KMS-11 (cell line): ENCODE measurements around the gene CHCHD6.

Experiments
- H2AFZ ChIP-seq: fragments of 200-600 bp; sonication (generic); 2 replicates; pipeline ENCODE4 v1.6.1; 2016; ENCODE audit warnings: antibody characterized with exemption, mixed run types, low read depth
- H3K27ac ChIP-seq: fragments of 200-600 bp; sonication (generic); 2 replicates; pipeline ENCODE4 v1.6.1; 2016; ENCODE audit warnings: mild to moderate bottlenecking, mixed run types
- H3K27me3 ChIP-seq: fragments of 200-600 bp; sonication (generic); 2 replicates; pipeline ENCODE4 v1.6.1; 2017; ENCODE audit warnings: mild to moderate bottlenecking, low read depth, mixed run types, moderate library complexity; ENCODE audit not compliant: insufficient read depth
- H3K36me3 ChIP-seq: fragments of 200-600 bp; sonication (generic); 2 replicates; pipeline ENCODE4 v1.6.1; 2017; ENCODE audit warnings: mild to moderate bottlenecking, mixed run types; ENCODE audit not compliant: insufficient read depth
- H3K4me1 ChIP-seq: fragments of 200-600 bp; sonication (generic); 2 replicates; pipeline ENCODE4 v1.6.1; 2016; ENCODE audit warnings: mild to moderate bottlenecking, low read depth, mixed run types; ENCODE audit not compliant: poor library complexity, severe bottlenecking
- H3K4me2 ChIP-seq: fragments of 200-600 bp; sonication (generic); 2 replicates; pipeline ENCODE4 v1.7.0; 2016; ENCODE audit warnings: mild to moderate bottlenecking, mixed run types
- H3K4me3 ChIP-seq: fragments of 200-600 bp; sonication (generic); IDR thresholded peaks from 2 replicates; pipeline ENCODE4 v1.6.1; 2017; ENCODE audit warnings: low read depth, low read length, mixed read lengths; ENCODE audit not compliant: insufficient read depth
- H3K79me2 ChIP-seq: fragments of 200-600 bp; sonication (generic); 2 replicates; pipeline ENCODE4 v1.6.1; 2016; ENCODE audit warnings: low read depth, mixed run types; ENCODE audit not compliant: insufficient read depth
- H3K9ac ChIP-seq: fragments of 200-600 bp; sonication (generic); 2 replicates; pipeline ENCODE4 v1.6.1; 2016; ENCODE audit warnings: mild to moderate bottlenecking, mixed run types
- H4K20me1 ChIP-seq: fragments of 200-600 bp; sonication (generic); 2 replicates; pipeline ENCODE4 v1.6.1; 2016; ENCODE audit warnings: mild to moderate bottlenecking, mixed run types; ENCODE audit not compliant: insufficient read depth
- TF ChIP-seq, protein P1 (sequence below): fragments of 200-600 bp; sonication (generic); conservative IDR thresholded peaks from 2 replicates; pipeline ENCODE4 v1.6.1; 2017; ENCODE audit warnings: low read depth, mild to moderate bottlenecking, antibody characterized with exemption, low read length, moderate library complexity, mixed read lengths

CHCHD6 gene

DNA sequence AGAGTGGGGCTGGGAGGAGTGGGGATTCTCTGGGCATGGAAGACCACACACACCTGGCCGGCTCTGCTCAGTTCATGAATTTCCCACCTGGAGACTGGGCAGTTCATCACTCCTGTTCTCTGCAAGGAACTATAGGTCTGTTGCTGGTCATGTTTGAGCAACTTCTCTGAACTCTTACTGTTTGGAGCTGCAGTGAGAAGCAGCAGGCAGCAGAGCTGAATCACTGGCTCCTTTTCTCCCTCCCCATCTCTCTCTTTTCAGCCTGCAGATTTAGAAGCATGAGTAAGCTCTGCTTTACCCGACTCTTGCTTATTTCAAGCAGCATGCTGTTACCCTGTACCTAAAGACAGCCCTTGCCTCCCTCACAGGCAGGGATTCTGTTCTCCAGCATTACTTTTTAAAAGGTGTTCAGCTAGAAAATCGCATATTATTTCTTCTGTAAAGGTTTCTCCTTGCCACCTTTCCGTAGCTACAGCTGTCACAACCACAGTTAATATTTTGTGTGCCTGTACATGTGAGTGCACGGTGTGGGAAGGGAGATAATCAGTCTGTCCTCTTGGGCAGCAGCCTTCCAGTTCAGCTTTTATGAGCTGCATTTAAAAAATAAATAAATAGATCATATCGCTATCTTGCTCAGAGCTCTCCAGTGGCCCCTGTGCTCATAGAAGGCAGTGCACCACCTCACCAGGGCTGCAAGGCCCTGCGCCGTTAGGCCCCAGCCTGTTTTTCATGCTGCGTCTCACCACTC lies 131.6 kb downstream of the CHCHD6 start:
- Histone ChIP-seq H3K9ac (no peak overlapping the region), H3K27me3 (no peaks in the 10 kb centered on the region), H3K36me3 (no peaks in the 10 kb centered on the region), H2AFZ (no peak overlapping the region), H3K27ac (no peak overlapping the region), H3K79me2 (no peaks in the 10 kb centered on the region), H3K4me1 (no peaks in the 10 kb centered on the region), H3K4me2 (no peak overlapping the region), H4K20me1 (no peaks in the 10 kb centered on the region), H3K4me3 (no peak overlapping the region)
- TF ChIP-seq, protein P1, sequence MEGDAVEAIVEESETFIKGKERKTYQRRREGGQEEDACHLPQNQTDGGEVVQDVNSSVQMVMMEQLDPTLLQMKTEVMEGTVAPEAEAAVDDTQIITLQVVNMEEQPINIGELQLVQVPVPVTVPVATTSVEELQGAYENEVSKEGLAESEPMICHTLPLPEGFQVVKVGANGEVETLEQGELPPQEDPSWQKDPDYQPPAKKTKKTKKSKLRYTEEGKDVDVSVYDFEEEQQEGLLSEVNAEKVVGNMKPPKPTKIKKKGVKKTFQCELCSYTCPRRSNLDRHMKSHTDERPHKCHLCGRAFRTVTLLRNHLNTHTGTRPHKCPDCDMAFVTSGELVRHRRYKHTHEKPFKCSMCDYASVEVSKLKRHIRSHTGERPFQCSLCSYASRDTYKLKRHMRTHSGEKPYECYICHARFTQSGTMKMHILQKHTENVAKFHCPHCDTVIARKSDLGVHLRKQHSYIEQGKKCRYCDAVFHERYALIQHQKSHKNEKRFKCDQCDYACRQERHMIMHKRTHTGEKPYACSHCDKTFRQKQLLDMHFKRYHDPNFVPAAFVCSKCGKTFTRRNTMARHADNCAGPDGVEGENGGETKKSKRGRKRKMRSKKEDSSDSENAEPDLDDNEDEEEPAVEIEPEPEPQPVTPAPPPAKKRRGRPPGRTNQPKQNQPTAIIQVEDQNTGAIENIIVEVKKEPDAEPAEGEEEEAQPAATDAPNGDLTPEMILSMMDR: no peak

DNA sequence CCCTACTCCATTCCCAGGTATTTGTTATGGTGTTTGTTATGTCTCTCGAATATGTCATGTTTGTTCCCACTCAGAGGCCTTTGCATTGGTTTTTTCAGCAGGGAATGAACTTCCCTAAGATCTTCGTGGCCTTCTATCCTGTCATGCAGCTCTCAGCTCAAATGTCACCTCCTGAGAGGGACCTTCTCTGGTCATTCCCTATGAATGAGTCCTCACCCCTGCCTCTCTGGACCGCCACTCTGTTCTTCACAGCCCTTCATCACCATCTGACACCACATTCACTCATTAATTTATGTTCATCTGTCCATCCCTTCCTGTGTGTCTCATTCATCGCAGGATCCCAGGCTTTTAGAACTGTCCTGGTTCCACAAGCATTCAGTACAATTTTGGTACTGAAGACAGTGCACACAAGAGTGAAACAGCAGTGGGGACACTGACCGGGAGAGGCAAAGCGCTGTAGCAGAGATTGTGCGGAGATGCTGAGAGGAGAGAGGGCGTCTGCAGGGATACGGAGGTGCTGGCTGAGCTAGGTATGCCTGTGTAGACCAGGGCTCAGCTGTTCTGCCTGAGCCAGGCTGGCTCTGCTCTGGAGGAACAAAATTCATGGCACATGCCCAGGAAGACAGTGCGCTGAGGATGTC lies 132.3 kb downstream of the CHCHD6 start:
- Histone ChIP-seq H3K4me1 (no peaks in the 10 kb centered on the region), H3K27me3 (no peaks in the 10 kb centered on the region), H3K4me3 (no peak overlapping the region), H3K4me2 (no peak overlapping the region), H3K9ac (no peak overlapping the region), H2AFZ (no peak overlapping the region), H4K20me1 (no peaks in the 10 kb centered on the region), H3K27ac (no peak overlapping the region), H3K79me2 (no peaks in the 10 kb centered on the region), H3K36me3 (no peaks in the 10 kb centered on the region)
- TF ChIP-seq, protein P1: no peak

DNA sequence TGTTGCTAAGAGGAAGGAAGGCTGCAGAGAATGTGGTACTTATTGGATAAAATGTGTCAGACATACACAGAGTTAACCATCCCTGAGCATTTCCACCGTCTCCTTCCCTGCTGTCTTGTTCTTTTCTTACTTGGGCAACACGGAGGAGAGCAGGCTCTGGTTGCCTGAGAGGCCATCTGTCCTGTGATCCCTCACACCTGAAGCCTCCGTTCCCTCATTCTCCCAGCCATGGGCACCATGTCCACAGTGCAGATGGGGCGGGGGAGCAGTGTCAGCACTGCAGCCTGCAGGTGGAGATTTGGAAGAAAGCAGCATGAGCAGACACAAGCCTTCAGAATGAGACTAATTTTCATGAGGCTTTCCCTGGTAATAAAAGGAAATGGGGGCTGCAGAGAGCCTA lies 133.7 kb downstream of the CHCHD6 start:
- no peaks in the 10 kb centered on the region for H4K20me1 ChIP-seq
- no peak overlapping the region for H3K4me3 ChIP-seq
- H3K27me3 ChIP-seq: no peaks in the 10 kb centered on the region
- no peak overlapping the region for H3K9ac ChIP-seq
- no peak overlapping the region for H3K4me2 ChIP-seq
- H3K4me1 ChIP-seq: no peaks in the 10 kb centered on the region
- TF ChIP-seq, protein P1: no peak
- no peaks in the 10 kb centered on the region for H3K79me2 ChIP-seq
- H3K36me3 ChIP-seq: no peaks in the 10 kb centered on the region
- no peak overlapping the region for H3K27ac ChIP-seq
- no peak overlapping the region for H2AFZ ChIP-seq

DNA sequence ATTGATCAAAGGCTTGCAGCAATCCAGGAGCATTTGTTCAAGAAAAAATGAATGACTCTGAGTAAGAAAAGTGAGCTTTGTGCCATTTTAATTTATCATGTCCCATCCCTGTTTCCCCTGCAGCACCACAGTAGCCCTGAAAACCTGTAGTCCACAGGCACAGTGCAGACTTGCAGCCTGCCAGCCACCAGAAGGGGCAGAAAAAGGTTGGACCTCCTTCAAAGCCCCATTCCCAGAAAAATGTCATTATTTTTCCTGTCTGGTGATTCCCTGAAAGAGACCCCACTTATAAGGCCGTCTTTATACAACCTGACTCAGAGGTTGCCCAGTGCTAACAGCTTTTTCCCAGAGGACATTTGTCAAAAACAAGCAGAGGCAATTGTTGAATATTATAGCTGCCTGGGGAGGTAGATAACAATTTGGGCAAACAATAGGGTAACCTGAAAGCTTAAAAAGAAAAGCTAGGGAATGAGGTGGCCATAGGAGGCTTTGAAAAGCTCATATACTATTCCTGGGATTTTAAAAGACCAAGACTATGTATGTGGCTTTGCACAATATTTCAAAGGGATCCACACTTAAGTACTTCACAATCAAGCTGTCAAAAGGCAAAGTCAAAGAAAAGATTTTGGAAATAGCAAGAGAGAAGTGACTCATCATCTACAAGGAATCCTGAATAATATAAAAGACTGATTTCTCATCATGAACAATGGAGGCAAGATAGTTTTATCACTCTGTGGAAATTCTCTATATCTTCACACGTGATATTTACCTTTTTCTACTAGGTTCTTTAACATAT lies 142.1 kb downstream of the CHCHD6 start:
- no peak overlapping the region for H3K27ac ChIP-seq
- H3K4me2 ChIP-seq: no peak overlapping the region
- H4K20me1 ChIP-seq: no peaks in the 10 kb centered on the region
- no peak overlapping the region for H3K4me3 ChIP-seq
- H3K79me2 ChIP-seq: no peaks in the 10 kb centered on the region
- peaks cover 7% of the 10 kb centered on the region for H3K4me1 ChIP-seq
- H3K27me3 ChIP-seq: no peaks in the 10 kb centered on the region
- TF ChIP-seq, protein P1: no peak
- H3K36me3 ChIP-seq: no peaks in the 10 kb centered on the region
- no peak overlapping the region for H2AFZ ChIP-seq
- no peak overlapping the region for H3K9ac ChIP-seq
